Measurements from ENCODE around the gene TRAPPC1.

Gene TRAPPC1

DNA sequence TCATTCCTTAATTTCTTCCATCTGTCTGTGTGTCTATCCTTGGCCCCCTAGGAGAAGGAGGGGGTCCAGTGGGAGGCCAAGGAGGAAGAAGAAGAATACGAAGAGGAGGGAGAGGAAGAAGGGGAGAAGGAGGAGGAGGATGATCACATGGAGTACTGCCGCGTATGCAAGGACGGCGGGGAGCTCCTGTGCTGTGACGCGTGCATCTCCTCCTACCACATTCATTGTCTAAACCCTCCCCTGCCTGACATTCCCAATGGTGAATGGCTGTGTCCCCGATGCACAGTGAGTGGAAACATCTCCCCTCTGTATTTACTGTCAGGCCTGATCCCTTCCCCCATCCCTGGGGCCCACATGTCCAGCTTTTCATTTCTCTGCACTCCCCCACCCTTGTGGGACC is 36.9 kb downstream of the TRAPPC1 start:
- no peak for DNase-seq

DNA sequence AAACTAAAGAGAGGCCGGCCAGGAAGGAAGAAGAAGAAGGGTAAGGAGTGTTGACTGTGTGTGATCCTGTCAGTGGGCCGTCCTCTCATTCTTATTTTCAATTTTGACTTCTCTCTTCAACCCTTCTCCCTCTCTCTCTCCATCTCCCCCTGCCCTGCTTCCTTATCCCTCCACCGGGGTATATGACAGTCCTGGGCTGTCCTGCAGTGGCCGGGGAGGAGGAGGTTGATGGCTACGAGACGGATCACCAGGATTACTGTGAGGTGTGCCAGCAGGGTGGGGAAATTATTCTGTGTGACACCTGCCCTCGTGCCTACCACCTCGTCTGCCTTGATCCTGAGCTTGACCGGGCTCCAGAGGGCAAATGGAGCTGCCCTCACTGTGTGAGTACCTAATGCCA is 37.5 kb downstream of the TRAPPC1 start:
- no peak for DNase-seq

DNA sequence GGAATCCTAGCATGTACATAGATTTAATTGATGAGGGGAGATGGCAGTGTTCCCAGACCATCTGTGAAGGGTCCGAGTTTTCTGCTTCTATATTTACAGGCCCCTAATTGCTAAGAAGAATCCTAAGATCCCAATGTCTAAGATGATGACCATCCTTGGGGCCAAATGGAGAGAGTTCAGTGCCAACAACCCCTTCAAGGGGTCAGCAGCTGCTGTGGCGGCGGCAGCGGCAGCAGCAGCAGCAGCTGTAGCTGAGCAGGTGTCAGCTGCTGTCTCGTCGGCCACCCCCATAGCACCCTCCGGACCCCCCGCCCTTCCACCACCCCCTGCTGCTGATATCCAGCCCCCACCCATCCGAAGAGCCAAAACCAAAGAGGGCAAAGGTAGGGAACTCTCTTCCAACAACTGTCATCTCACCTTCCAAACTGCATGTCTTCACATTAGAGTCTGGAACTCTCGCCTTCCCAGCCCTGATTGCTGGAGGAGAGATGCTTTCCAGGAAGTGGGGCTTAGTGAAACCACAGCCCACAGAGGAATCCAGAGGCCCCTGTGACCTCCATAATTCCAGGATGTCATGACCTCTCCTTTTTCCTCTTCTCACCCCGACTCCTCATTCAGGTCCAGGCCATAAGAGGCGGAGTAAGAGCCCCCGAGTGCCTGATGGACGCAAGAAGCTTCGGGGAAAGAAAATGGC is 38.4 kb downstream of the TRAPPC1 start:
- no peak for DNase-seq

- DNase-seq = peak; percentile 20
These were observed 42.4 kb downstream of the TRAPPC1 start for GRCh38 chr17:7889166-7889955.

GRCh38 chr17:7888184-7888920 is 43.4 kb downstream of the TRAPPC1 start, which contains the start of gene CHD3:
TSS of gene CHD3 (plus strand) at chr17:7888789. CDS start at chr17:7889001, 212 bp downstream.
- peak; percentile 67 for DNase-seq

DNA sequence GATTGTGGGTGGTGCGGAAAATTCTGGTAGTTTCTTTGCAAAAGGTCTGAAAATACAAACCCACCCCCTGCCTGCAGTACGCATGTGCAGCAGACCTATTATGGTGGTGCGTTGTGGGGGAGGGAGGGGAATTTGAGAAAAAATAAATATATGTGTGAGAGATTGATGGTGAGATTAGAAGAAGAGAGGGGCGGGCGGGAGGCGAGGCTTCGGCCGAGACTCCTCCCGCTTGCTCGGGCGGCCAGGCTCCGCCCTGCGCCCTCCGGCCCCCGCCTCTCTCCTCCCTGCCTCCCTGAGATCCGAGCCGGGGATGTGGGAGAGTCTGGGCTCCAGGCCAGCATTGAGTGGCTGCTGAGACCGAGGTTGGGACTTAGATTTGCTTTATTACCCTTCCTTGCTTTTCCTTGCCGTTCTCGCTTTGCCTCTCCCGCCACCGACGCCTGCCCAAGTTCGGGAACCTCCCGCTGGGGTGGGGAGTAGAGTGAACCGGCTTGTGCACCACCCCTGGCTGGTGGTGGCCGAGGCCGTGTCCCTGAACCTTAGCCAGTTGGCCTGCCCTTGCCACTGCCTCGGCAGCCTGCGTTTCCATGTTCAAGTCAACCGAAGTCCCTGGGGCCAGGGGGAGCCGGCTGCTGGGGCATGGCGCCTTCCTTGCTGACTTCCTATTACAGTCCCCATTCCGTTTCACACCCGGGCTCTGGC is 44.1 kb downstream of the TRAPPC1 start:
- DNase-seq = peak; percentile 87

GRCh38 chr17:7887038-7887481 is 44.7 kb downstream of the TRAPPC1 start:
- no peak for DNase-seq

DNA sequence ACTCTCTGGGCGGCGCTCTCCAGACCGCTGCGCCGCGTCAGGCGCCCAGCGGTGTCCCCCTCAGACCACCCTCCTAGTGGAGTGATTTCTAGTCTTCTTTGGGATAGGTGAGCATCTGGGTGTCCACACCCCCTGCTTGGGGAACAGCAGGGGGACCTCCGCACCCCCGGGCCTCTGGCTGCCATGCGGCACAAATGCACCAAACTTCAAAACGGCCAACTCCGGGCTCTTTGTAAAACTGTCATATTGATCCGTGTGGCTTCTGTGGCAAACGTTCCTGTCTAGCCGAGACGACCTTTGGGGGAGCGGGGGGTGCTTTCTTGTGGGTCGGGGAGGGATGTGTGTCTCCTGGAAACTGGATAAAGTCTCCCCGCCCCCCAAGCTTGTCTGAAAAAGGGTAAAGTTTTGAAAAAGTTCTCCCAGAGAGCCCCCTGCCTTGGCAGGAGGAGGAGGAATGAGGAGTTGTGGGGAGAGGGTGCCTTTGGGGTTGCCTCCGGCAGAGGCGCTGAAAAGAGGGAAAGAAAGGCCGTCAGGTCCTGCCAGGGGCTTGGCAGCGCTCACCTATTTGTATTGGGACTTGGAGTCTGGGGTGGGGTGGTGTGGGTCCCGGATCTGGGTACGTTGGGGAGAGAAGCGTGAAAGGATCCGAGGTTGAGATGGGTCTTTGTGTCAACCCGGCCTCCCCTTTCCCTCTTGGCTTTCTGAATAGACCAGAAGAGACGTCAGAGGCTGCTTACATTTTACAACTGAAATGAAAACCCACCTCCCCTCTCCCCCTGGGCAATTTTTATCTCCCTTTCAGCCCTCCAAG is 45.3 kb downstream of the TRAPPC1 start:
- DNase-seq = peak; percentile 44

DNA sequence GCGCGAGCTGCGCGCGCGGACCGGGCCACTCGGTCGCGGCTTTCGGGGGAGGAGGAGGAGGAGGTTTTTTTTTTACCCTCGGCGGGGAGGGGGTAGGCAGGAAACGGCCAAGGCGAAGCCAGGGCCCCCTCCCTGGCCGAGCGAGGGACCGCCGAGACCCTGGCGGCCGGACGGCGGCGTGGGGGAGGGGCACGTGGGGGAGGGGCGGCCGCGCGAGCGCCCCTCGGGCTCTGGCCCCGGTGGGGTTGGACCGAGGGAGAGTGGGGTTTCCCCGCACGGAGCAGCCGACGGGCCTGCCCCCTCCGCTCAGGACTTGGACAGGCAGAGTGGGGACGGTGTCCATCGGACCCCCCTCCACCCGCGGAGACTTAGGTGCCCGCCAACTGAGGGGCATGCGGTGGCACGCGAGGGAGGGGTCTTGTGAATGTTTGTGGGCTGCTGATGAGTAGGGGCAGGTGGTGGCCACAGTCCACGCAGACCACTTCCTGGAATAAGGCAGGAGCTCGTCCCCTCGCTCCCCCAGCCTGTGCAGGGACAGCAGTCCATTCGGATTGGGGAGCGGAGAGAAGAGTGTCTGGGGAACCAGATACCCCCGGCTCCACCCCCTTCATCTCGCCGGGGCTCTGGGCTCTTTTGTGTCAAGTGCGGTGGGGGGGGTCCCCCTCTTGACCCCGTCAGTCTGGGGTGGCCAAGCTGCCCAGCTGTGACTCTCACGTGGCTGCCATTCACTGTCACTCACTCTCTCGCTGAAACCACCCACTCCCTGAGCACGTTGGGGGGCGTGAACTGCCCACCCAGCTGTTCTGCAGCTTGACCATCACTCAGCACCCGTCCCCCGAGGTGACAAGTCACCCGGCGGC is 46.1 kb downstream of the TRAPPC1 start:
- peak; percentile 37 for DNase-seq

DNA sequence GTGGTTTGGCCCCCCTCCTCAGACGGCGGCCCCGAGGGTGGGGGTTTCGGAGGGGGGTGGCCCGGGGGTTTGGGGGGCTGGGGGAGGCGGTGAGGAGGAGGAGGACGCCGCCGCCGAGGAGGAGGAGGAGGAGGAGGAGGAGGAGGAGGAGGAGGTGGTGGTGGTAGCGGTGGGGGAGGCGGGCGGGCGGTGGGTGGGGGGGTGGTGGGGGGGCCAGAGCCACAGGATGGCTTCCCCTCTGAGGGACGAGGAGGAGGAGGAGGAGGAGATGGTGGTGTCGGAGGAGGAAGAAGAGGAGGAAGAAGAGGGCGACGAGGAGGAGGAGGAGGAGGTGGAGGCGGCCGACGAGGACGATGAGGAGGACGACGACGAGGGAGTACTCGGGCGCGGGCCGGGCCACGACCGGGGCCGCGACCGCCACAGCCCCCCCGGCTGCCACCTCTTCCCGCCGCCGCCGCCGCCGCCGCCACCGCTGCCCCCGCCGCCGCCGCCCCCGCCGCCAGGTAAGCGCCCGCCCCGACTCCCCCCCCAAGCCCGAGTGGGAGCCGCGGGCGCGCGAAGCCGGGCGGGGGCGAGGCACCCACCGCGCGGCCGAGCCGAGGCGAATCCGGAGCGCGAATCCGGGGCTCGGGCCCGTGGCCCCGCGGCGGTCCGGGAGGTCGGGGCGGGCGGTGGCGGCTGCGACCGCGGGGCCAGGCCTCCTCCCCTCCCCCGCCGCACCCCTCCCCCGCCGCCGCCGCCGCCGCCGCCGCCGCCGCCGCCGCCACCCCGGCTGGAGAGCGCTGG is 47.0 kb downstream of the TRAPPC1 start:
- peak; percentile 57 for DNase-seq

DNA sequence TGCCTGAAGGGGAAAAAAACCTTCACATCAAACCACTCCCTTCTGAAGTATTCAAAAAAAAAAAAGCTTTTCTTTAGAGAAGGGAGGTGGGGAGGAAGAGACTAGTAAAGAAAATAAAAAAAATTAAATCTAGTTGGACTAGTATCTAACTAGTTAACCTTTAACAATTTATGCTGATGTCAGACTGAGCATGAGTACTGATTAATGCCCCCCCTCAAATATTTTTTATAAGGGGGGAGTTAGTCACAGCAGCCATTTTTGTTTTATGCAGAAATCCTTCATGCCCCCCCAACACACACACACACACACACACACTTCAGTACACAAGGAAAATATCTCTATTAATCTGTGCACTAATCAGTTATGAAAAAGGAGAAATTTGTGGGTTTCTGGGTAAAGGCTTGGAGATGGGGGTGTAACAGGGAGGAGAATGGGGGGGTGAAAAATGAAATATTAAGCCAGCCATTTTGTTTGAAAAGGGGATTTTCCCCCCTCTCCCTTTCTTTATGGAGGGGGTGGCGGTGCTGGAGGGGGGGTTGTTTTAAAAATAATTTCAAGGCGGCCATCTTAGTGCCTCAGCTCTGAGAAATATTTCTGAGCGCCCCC is 47.9 kb downstream of the TRAPPC1 start:
- peak; percentile 44 for DNase-seq

DNA sequence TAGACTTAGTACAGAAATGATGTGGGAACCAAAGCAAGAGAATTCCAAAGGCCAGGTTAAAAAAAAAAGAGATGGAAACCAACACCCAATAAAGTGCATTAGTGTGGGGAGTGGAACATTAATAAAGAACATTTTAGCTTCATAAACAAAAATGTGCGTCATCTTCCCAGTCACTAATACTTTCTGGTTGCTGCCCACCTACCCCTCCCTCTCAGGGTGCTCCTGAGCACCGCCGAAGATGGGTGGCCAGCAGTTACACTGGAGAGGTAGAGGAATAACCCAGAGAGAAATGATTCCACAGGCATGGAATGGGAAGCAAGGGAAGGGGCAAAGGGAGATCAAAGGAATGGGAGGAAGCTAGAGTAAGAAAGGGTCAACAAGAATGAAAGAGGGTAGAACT is 49.1 kb downstream of the TRAPPC1 start:
- no peak for DNase-seq

- peak; percentile 15 for DNase-seq
These were observed 49.7 kb downstream of the TRAPPC1 start for GRCh38 chr17:7882068-7882467.

DNA sequence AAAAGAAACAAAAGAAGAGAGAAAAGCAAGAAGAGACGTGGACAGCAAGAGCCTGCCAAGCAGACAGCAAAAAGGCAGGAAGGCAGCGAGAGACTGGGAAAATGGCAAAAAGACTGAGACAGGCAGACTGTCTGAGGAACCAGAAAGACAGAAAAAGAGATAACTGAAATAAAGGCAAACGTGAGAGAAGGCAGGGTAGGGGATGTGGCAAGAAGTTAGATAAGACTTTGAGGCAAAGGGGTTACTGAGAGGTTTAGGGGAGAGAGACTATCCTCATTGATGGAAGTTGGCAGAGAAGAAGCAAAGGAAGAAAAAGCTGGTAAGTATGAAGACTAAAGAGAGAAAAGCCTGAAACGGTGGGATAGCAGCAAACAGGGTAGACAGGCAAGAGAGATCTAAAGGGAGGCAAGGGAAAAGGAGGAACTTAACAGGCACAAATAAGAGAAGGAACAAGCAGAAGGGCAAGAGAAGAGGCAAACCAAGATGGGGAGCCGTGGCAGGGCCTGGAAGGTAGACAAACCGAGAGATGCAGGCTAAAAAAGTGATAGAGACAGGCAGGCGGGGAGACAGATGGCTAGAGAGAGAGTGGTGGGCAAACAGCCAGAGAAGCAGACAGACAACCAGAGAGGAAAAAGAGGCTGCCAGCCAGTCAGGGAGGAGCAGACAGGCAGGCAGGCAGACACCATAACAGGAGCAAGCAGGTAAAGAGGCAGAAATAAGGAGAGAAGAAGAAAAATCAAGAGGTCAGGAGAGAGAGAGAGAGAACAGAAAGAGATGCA is 50.3 kb downstream of the TRAPPC1 start:
- no peak for DNase-seq

All from stimulated activated CD4-positive, alpha-beta T cell treated with anti-CD3 and anti-CD28 coated beads, Interleukin-4, amount 100 ng/mL, for 1 hour (primary cell).